Right lobe of liver (tissue), 6 donors: ENCODE data around the gene CDKL5. TPM values are rescaled to one million over a fixed set of nuclear protein-coding genes. Genes with fewer than 3 reads are reported as not detected.

Experiments
- ATAC-seq, 4 donors: fragments of 200-7000 bp; cut with Tn5 transposase; one replicate each; pipeline ENCODE4 v1.9.1; 2020; ENCODE audit warnings: mild to moderate bottlenecking in 4 of 4, moderate library complexity in 4 of 4
- DNase-seq, 3 donors: peaks; one replicate each; pipeline ENCODE4 v3.0.0-alpha.2; 2020
- H3K27ac ChIP-seq, 3 donors: fragments of 200-600 bp; one replicate each; pipeline ENCODE4 v1.8.0; 2022
- H3K27me3 ChIP-seq, 2 donors: fragments of 200-600 bp; one replicate each; pipeline ENCODE4 v1.8.0; 2022
- H3K36me3 ChIP-seq, 4 donors: fragments of 200-600 bp; sonication (generic) in 1 of 4; one replicate each; pipeline versions ENCODE4 v1.5.1 to v1.8.0; 2017 to 2022; ENCODE audit warnings: control low read depth in 1 of 4
- H3K4me1 ChIP-seq, 4 donors: fragments of 200-600 bp; sonication (generic) in 1 of 4; one replicate each; pipeline versions ENCODE4 v1.5.1 to v1.8.0; 2017 to 2022; ENCODE audit warnings: control low read depth in 1 of 4
- H3K4me3 ChIP-seq, 3 donors: fragments of 200-600 bp; one replicate each; pipeline ENCODE4 v1.8.0; 2022
- H3K9me3 ChIP-seq, 4 donors: fragments of 200-600 bp; sonication (generic) in 1 of 4; one replicate each; pipeline versions ENCODE4 v1.5.1 to v1.8.0; 2017 to 2022; ENCODE audit warnings: control low read depth in 1 of 4
- CTCF ChIP-seq, 4 donors: fragments of 200-600 bp in 3 of 4; fragments of 450-650 bp in 1 of 4; IDR thresholded peaks; one replicate each; pipeline versions ENCODE4 v1.5.1 to v1.8.0; 2016 to 2022; ENCODE audit warnings: antibody characterized with exemption in 4 of 4, mild to moderate bottlenecking in 2 of 4
- POLR2A ChIP-seq: fragments of 450-650 bp; IDR thresholded peaks from one replicate; pipeline ENCODE4 v1.6.1; 2017; ENCODE audit warnings: antibody characterized with exemption, mild to moderate bottlenecking
- WGBS: methylation state at CpG from one replicate; pipeline ENCODE4 v1.1.6; 2018; ENCODE audit warnings: low coverage, low lambda C conversion rate; ENCODE audit not compliant: insufficient coverage; ENCODE audit errors: missing lambda C conversion rate; 5-methylcytosine and 5-hydroxymethylcytosine counted together
- intact Hi-C, 2 donors: fragments of 100-400 bp; cut with DNase I; formaldehyde crosslinking; loops; one replicate each; pipeline versions ENCODE4 v1.11.2 to v1.14.1; 2022
- total RNA-seq, 6 experiments: library from RNA; depleted of rRNA in 2 of 6; stranded (reverse); fragments of >200 nt in 2 of 6; fragmentation: NEBNext Ultra II Directional in 3 of 6; extraction: Animal tissue kit (Norgen Biotek cat#: 25700) in 3 of 6; gene quantifications; one replicate each; pipeline versions ENCODE4 v1.1.0 to v1.2.4, GENCODE V29; 2016 to 2023
- donor health status: DM: no; HTN: yes; CAD: no.
- donor health status: DM: no; HTN: no; CAD: no.
- donor health status: DM: no; HTN: no; CAD: no.
- donor health status: DM: no; HTN: yes; CAD: no.
- donor health status: DM: no; HTN: yes; CAD: no.

The CDKL5 gene
- total RNA-seq, 6 experiments from 2014 or later, result 1.7 to 3.1 (median 2.4) TPM

- TF ChIP-seq CTCF (IDR thresholded peaks at IDR 0.05), result no peak
- TF ChIP-seq POLR2A, result no peak
- ATAC-seq (peak; percentile 39 to 67 (median 56)), DNase-seq (peak in 1 of 3 donors; percentile 53)
- Histone ChIP-seq H3K4me3 (no peak overlapping the region), H3K9me3 (no peaks in the 10 kb centered on the region), H3K27ac (peak overlapping the region in 1 of 3 donors; percentile 37), H3K36me3 (no peaks in the 10 kb centered on the region), H3K4me1 (peaks cover 0 to 11% (median 0%) of the 10 kb centered on the region in 4 donors), H3K27me3 (no peaks in the 10 kb centered on the region)
- intact Hi-C loops, result loop anchor here (10.0 kb wide), 2 partner anchors 940 to 950 kb away; partner anchors contain the start of gene PDHA1 (in 1 of the 2)
- WGBS, result 47% methylated on average over 9 of the region's 11 CpGs
Observed at GRCh38 chrX:18394477-18394876, 30.9 kb upstream of the CDKL5 start.

GRCh38 chrX:18401848-18402213 is 23.6 kb upstream of the CDKL5 start:
- DNase-seq (no peak), ATAC-seq (no peak)
- H3K36me3 ChIP-seq, result no peaks in the 10 kb centered on the region
- peaks cover 0 to 10% (median 0%) of the 10 kb centered on the region in 4 donors for H3K4me1 ChIP-seq
- no peaks in the 10 kb centered on the region for H3K9me3 ChIP-seq
- TF ChIP-seq CTCF (IDR thresholded peaks at IDR 0.05) (no peak), POLR2A (no peak)
- H3K4me3 ChIP-seq, result no peak overlapping the region
- no peaks in the 10 kb centered on the region for H3K27me3 ChIP-seq
- intact Hi-C loops, result no loop called here
- WGBS, result 32% methylated on average over 4 of the region's 4 CpGs
- peak overlapping the region in 1 of 3 donors; percentile 13 for H3K27ac ChIP-seq

GRCh38 chrX:18406531-18407266 is 18.7 kb upstream of the CDKL5 start:
- Histone ChIP-seq H3K27ac (no peak overlapping the region), H3K9me3 (no peaks in the 10 kb centered on the region), H3K4me3 (no peak overlapping the region), H3K36me3 (no peaks in the 10 kb centered on the region), H3K4me1 (no peaks in the 10 kb centered on the region), H3K27me3 (no peaks in the 10 kb centered on the region)
- TF ChIP-seq POLR2A (no peak), CTCF (IDR thresholded peaks at IDR 0.05) (no peak)
- intact Hi-C loops, result no loop called here
- WGBS, result 57% methylated on average over 8 of the region's 8 CpGs
- ATAC-seq (no peak), DNase-seq (no peak)

GRCh38 chrX:18410038-18410437 is 15.4 kb upstream of the CDKL5 start:
- ATAC-seq (peak; percentile 60 to 67 (median 62)), DNase-seq (no peak)
- 73% methylated on average over 5 of the region's 5 CpGs for WGBS
- TF ChIP-seq POLR2A (no peak), CTCF (IDR thresholded peaks at IDR 0.05) (peak in 3 of 4 donors; percentile 35 to 44 (median 35))
- H3K4me3 ChIP-seq, result no peak overlapping the region
- H3K4me1 ChIP-seq, result no peaks in the 10 kb centered on the region
- no peak overlapping the region for H3K27ac ChIP-seq
- no peaks in the 10 kb centered on the region for H3K27me3 ChIP-seq
- H3K9me3 ChIP-seq, result no peaks in the 10 kb centered on the region
- intact Hi-C loops, result no loop called here
- no peaks in the 10 kb centered on the region for H3K36me3 ChIP-seq
